ENCODE measurements around the gene MYH14. TPM values are rescaled to one million over a fixed set of nuclear protein-coding genes. Genes with fewer than 3 reads are reported as not detected.
A peak's percentile ranks its signal among the peaks of the same experiment; 100 is the strongest.
"Not testable (repeated sequence)": the region's sequence is repeated elsewhere in the genome, so short reads cannot be mapped to it uniquely, and the experiment has no call there.

The MYH14 gene
- total and polyA plus RNA-seq, 9 donors: 0.23 to 82.1 (median 3.2) TPM

DNA sequence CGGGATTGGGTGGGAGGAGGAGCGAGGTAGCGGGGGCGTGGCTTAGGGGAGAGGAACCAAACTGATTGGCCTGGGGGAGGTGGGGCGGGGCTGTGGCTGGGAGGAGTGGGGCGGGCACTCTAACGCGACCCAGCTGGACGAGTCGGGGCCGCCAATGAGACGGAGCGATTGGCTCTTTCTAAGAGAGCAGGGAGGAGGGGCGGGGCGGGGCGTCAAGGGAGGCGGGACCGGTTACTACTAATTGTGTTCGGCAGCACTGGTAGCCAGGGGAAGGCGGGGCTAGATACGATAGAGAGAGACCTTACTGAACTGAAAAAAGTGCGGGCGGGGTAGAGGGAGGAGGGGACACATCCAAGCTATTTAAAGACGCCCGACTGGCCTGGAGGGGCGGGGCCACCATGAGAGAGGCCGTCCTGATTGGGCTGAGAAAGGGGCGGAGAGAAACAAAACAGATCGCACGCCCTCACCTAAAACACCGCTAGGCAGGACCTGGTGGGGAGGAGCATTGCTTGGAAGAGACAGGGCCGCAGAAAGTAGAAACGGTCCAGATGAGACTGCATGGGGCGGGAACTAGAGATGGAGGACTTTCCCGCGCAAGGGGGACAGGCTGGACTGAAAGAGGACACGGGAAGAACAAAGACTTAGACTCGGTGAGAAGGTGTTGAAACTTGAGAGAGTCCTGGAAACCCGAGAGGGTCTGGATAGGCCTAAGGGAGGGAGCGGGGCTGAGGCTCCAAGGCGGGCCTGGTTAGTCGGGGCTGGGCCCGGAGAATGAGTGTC is 125.9 kb downstream of the MYH14 start, which contains the start of gene KCNC3:
Gene KCNC3 (minus strand): TSS at position 232 of the 780 bp plus-strand sequence. CDS start 295 bp downstream, outside the sequence.
- peak; percentile 75 to 90 (median 81) for DNase-seq
- Histone ChIP-seq H3K4me3 (no peak within 1 kb of the TSS), H3K4me1 (ENCODE audit: insufficient read depth) (peaks cover 6% of the 10 kb centered on the region), H3K9me3 (peaks cover 0 to 5% of the 10 kb centered on the region in 2 donors), H3K27me3 (peaks cover 5% of the 10 kb centered on the region), H3K27ac (no peak within 1 kb of the TSS), H3K36me3 (no peaks in the 10 kb centered on the region)
- TF ChIP-seq, protein P1, sequence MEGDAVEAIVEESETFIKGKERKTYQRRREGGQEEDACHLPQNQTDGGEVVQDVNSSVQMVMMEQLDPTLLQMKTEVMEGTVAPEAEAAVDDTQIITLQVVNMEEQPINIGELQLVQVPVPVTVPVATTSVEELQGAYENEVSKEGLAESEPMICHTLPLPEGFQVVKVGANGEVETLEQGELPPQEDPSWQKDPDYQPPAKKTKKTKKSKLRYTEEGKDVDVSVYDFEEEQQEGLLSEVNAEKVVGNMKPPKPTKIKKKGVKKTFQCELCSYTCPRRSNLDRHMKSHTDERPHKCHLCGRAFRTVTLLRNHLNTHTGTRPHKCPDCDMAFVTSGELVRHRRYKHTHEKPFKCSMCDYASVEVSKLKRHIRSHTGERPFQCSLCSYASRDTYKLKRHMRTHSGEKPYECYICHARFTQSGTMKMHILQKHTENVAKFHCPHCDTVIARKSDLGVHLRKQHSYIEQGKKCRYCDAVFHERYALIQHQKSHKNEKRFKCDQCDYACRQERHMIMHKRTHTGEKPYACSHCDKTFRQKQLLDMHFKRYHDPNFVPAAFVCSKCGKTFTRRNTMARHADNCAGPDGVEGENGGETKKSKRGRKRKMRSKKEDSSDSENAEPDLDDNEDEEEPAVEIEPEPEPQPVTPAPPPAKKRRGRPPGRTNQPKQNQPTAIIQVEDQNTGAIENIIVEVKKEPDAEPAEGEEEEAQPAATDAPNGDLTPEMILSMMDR (IDR thresholded peaks at IDR 0.05): no peak
- TF ChIP-seq POLR2A (IDR thresholded peaks at IDR 0.05) (no peak), EP300 (IDR thresholded peaks at IDR 0.05) (no peak)
- WGBS, 3 donors: 1 to 2% (median 2%) methylated on average over 42 to 43 of the region's 43 CpGs
- intact Hi-C loops (cut with DNase I): no loop called here

DNA sequence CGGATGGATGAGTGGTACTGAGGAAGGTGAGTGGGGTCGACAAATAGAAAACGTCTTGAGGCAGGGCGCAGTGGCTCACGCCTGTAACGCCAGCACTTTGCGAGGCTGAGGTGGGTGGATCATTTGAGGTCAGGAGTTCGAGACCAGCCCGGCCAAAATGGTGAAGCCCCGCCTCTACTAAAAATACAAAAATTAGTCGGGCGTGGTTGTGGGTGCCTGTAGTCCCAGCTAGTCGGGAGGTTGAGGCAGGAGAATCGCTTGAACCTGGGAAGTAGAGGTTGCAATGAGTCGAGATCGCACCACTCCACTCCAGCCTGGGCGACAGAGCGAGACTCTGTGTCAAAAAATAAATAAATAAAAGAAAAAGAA is 126.5 kb downstream of the MYH14 start:
- WGBS, 3 donors: 11% methylated on average over 18 of the region's 18 CpGs
- H3K36me3 ChIP-seq; intact Hi-C loops (cut with DNase I); H3K4me3 ChIP-seq; H3K27me3 ChIP-seq; H3K27ac ChIP-seq; H3K4me1 ChIP-seq (ENCODE audit: insufficient read depth); H3K9me3 ChIP-seq; DNase-seq: not testable (repeated sequence)

DNA sequence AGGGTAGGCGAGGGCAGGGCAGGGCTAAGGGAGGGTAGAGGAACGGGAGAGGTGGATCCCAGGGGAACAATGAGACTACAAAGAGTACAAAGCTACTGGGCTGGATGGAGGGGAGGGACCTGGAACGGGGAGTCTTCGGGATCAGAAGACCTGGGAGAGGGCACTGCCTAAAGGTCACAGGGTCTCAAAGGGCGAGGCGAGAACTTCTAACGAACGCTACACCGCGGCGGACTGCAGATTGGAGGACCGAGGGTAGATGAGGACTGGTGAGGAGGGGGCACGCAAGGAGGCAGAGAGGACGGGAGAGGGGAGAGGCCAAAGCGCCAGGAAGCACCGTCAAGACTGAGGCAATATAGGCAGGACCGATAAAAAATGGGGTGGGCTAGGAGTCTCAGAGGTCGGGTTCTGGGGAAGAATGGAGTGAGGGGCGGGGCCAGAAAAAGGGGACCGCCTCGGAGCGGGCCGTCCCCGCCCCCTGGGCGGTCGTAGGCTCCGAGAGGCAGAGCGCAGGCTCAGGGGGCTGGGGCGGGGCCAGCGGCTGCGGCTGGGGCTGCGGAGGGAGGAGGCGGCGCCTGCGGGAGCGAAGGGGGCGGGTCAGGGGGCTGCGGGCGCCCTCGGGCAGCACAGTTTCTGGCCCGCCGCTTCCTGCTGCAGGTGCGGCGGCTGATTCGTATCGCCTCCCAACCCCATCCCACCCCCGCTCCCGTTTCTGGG is 127.1 kb downstream of the MYH14 start:
- H3K27me3 ChIP-seq: peaks cover 5% of the 10 kb centered on the region
- DNase-seq: peak in 4 of 5 donors; percentile 18 to 60 (median 41)
- intact Hi-C loops (cut with DNase I): no loop called here
- H3K4me3 ChIP-seq: no peak overlapping the region
- H3K9me3 ChIP-seq: peaks cover 0 to 5% of the 10 kb centered on the region in 2 donors
- H3K36me3 ChIP-seq: no peaks in the 10 kb centered on the region
- peaks cover 6% of the 10 kb centered on the region for H3K4me1 ChIP-seq (ENCODE audit: insufficient read depth)
- WGBS, 3 donors: 1% methylated on average over 48 of the region's 48 CpGs
- TF ChIP-seq POLR2A (IDR thresholded peaks at IDR 0.05) (no peak), EP300 (IDR thresholded peaks at IDR 0.05) (no peak)
- TF ChIP-seq, protein P1 (IDR thresholded peaks at IDR 0.05): no peak
- no peak overlapping the region for H3K27ac ChIP-seq

DNA sequence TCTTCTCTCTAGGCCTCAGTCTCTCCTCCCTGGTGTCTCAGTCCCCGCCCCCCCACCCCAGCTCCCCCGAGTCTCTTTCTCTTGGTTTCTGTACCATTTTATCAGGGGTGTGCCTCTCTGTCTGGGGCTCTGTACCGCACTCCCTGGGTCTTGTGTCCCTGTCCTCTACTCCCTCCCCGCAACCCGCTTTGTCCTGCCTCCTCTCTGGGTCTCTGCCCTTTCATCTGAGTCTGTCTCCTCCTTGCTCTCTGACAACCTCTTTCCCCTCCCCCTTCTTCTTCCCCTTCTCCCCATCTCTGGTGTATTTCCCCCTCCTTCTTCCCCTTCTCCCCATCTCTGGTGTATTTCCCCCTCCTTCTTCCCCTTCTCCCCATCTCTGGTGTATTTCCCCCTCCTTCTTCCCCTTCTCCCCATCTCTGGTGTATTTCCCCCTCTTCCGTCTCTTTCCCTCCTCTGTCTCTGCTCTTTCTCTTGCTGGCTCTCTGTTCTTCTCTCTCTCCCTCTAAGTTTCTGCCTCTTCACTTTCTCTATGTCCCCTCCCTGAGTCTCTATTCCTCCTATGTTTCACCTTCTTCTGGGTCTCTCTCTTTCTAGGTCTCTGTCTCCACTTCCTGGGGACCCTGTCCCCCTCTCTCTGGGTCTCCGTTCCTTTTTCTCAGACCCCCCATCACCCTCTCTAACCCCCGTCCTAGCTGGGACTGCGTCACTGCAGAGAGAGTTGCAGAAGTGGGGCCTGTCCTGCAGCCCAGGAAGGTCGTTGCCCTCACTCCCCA is 128.0 kb downstream of the MYH14 start:
- intact Hi-C loops (cut with DNase I): no loop called here
- peaks cover 0 to 5% of the 10 kb centered on the region in 2 donors for H3K9me3 ChIP-seq
- H3K4me3 ChIP-seq: no peak overlapping the region
- WGBS, 3 donors: 14 to 23% (median 22%) methylated on average over 10 of the region's 10 CpGs
- H3K27me3 ChIP-seq: peaks cover 5% of the 10 kb centered on the region
- no peak for DNase-seq
- no peaks in the 10 kb centered on the region for H3K36me3 ChIP-seq
- no peak overlapping the region for H3K27ac ChIP-seq
- TF ChIP-seq, protein P1 (IDR thresholded peaks at IDR 0.05): no peak
- TF ChIP-seq POLR2A (IDR thresholded peaks at IDR 0.05) (no peak), EP300 (IDR thresholded peaks at IDR 0.05) (no peak)
- peaks cover 6% of the 10 kb centered on the region for H3K4me1 ChIP-seq (ENCODE audit: insufficient read depth)
